Fibroblast of mammary gland (primary cell): ENCODE data around the gene MLLT10.
A peak's percentile ranks its signal among the peaks of the same experiment; 100 is the strongest.

Experiments used
- DNase-seq: peaks from one replicate; pipeline ENCODE4 v3.0.0-alpha.2; 2010; ENCODE audit warnings: low read depth
- H3K4me3 ChIP-seq: 2 replicates; pipeline ENCODE4 v1.5.1; 2011; ENCODE audit warnings: low read depth, mild to moderate bottlenecking, low read length, moderate library complexity; ENCODE audit not compliant: control insufficient read depth
- TF ChIP-seq, protein P1 (sequence below): conservative IDR thresholded peaks from 2 replicates; pipeline ENCODE4 v1.5.1; 2011; ENCODE audit warnings: low read depth, low read length, inconsistent platforms; ENCODE audit not compliant: control insufficient read depth, insufficient read depth

MLLT10 gene

GRCh38 chr10:21637795-21638194 is 103.8 kb downstream of the MLLT10 start:
- TF ChIP-seq, protein P1, sequence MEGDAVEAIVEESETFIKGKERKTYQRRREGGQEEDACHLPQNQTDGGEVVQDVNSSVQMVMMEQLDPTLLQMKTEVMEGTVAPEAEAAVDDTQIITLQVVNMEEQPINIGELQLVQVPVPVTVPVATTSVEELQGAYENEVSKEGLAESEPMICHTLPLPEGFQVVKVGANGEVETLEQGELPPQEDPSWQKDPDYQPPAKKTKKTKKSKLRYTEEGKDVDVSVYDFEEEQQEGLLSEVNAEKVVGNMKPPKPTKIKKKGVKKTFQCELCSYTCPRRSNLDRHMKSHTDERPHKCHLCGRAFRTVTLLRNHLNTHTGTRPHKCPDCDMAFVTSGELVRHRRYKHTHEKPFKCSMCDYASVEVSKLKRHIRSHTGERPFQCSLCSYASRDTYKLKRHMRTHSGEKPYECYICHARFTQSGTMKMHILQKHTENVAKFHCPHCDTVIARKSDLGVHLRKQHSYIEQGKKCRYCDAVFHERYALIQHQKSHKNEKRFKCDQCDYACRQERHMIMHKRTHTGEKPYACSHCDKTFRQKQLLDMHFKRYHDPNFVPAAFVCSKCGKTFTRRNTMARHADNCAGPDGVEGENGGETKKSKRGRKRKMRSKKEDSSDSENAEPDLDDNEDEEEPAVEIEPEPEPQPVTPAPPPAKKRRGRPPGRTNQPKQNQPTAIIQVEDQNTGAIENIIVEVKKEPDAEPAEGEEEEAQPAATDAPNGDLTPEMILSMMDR = no peak
- no peak overlapping the region for H3K4me3 ChIP-seq
- DNase-seq = no peak

- TF ChIP-seq, protein P1 = no peak
- H3K4me3 ChIP-seq = no peak overlapping the region
- peak; percentile 2 for DNase-seq
These were observed 104.6 kb downstream of the MLLT10 start for GRCh38 chr10:21638681-21639080.

DNA sequence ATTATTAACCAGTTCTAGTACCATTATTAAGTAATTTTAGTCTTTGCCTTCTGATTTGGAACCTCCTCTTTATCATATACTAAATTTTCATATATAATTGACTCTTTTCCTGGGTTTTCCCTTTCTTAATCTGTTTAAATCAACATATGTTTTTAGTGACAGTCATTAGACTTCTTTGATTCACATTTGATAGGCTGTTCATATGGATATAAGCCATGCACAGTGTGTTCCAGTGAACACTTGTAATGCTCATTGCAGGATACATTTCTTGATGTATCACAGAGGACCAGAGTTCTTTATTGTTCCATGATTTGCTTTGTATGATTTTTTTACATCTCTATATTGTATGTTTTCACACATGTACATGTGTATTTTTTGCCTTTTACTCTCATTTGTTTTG is 114.0 kb downstream of the MLLT10 start:
- TF ChIP-seq, protein P1 = no peak
- DNase-seq = no peak
- H3K4me3 ChIP-seq = no peak overlapping the region

GRCh38 chr10:21649454-21649872 is 115.4 kb downstream of the MLLT10 start:
- TF ChIP-seq, protein P1 = no peak
- DNase-seq = peak; percentile 39
- H3K4me3 ChIP-seq = no peak overlapping the region

GRCh38 chr10:21650353-21650752 is 116.3 kb downstream of the MLLT10 start:
- no peak for DNase-seq
- no peak overlapping the region for H3K4me3 ChIP-seq
- TF ChIP-seq, protein P1 = no peak

DNA sequence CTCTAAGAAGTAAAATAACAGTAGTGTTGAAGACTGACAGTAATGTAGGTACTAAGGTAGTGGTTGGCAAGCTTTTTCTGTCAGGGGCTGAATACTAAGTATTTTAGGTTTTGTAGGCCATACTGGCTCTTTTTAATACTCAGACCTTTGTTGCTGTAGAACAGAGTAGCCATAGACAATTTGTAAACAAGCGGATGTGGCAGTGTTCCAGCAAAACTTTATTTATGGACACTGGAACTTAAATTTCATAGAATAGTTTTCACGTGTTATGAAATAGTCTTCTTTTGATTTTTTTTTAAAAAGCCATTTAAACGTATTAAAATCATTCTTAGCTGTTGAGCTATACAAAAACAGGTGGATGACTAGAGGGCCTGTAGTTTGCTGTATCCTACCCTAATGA is 121.2 kb downstream of the MLLT10 start:
- no peak for DNase-seq
- H3K4me3 ChIP-seq = no peak overlapping the region
- TF ChIP-seq, protein P1 = no peak

GRCh38 chr10:21655687-21656086 is 121.7 kb downstream of the MLLT10 start:
- DNase-seq = no peak
- TF ChIP-seq, protein P1 = no peak
- H3K4me3 ChIP-seq = no peak overlapping the region
